Stimulated activated naive CD8-positive, alpha-beta T cell treated with anti-CD3 and anti-CD28 coated beads, Interleukin-15, Interleukin-2, amounts not matched to agents 100 ng/mL and 50 ng/mL, for 24 hours (primary cell): Measurements from ENCODE around the gene C1QL1.

Source experiments
- H3K27ac Mint-ChIP-seq: one replicate; pipeline ENCODE4 v1.8.0; 2021; ENCODE audit warnings: mild to moderate bottlenecking, mixed read lengths
- H3K27me3 Mint-ChIP-seq: one replicate; pipeline ENCODE4 v1.8.0; 2021; ENCODE audit warnings: mixed read lengths
- H3K36me3 Mint-ChIP-seq: one replicate; pipeline ENCODE4 v1.8.0; 2021; ENCODE audit warnings: low read depth, mixed read lengths
- H3K4me1 Mint-ChIP-seq: one replicate; pipeline ENCODE4 v1.8.0; 2021; ENCODE audit warnings: low read depth, mixed read lengths
- H3K4me3 Mint-ChIP-seq: one replicate; pipeline ENCODE4 v1.8.0; 2021; ENCODE audit warnings: mild to moderate bottlenecking, mixed read lengths
- H3K9me3 Mint-ChIP-seq: one replicate; pipeline ENCODE4 v1.8.0; 2021; ENCODE audit warnings: mixed read lengths

C1QL1 gene

GRCh38 chr17:44920565-44920940, 47.5 kb downstream of the C1QL1 start:
- no peak overlapping the region for H3K27ac Mint-ChIP-seq
- H3K36me3 Mint-ChIP-seq = peaks cover 1% of the 10 kb centered on the region
- H3K4me3 Mint-ChIP-seq = no peak overlapping the region
- peaks cover 7% of the 10 kb centered on the region for H3K4me1 Mint-ChIP-seq
- H3K27me3 Mint-ChIP-seq = peaks cover 4% of the 10 kb centered on the region
- H3K9me3 Mint-ChIP-seq = no peaks in the 10 kb centered on the region

- no peaks in the 10 kb centered on the region for H3K36me3 Mint-ChIP-seq
- H3K9me3 Mint-ChIP-seq = no peaks in the 10 kb centered on the region
- peaks cover 7% of the 10 kb centered on the region for H3K4me1 Mint-ChIP-seq
Measured at GRCh38 chr17:44919885-44920564, 48.1 kb downstream of the C1QL1 start.

GRCh38 chr17:44919411-44919810, 48.7 kb downstream of the C1QL1 start:
- H3K4me1 Mint-ChIP-seq = peaks cover 7% of the 10 kb centered on the region
- no peaks in the 10 kb centered on the region for H3K9me3 Mint-ChIP-seq
- H3K27me3 Mint-ChIP-seq = peaks cover 11% of the 10 kb centered on the region
- H3K4me3 Mint-ChIP-seq = no peak overlapping the region
- no peak overlapping the region for H3K27ac Mint-ChIP-seq
- H3K36me3 Mint-ChIP-seq = no peaks in the 10 kb centered on the region

More at GRCh38 chr17:44919885-44920564, 48.1 kb downstream of the C1QL1 start:
- Mint-ChIP-seq H3K27me3 (peaks cover 4% of the 10 kb centered on the region), H3K27ac (no peak overlapping the region), H3K4me3 (no peak overlapping the region)

GRCh38 chr17:44918006-44918405, 50.1 kb downstream of the C1QL1 start:
- H3K27me3 Mint-ChIP-seq = peaks cover 21% of the 10 kb centered on the region
- H3K9me3 Mint-ChIP-seq = no peaks in the 10 kb centered on the region
- H3K4me3 Mint-ChIP-seq = no peak overlapping the region
- no peak overlapping the region for H3K27ac Mint-ChIP-seq
- H3K36me3 Mint-ChIP-seq = no peaks in the 10 kb centered on the region
- peaks cover 7% of the 10 kb centered on the region for H3K4me1 Mint-ChIP-seq

GRCh38 chr17:44917456-44917855, 50.6 kb downstream of the C1QL1 start:
- Mint-ChIP-seq H3K9me3 (no peaks in the 10 kb centered on the region), H3K27ac (no peak overlapping the region), H3K27me3 (peaks cover 26% of the 10 kb centered on the region), H3K4me3 (no peak overlapping the region), H3K4me1 (peaks cover 7% of the 10 kb centered on the region), H3K36me3 (no peaks in the 10 kb centered on the region)

GRCh38 chr17:44916781-44917241, 51.3 kb downstream of the C1QL1 start:
- peaks cover 7% of the 10 kb centered on the region for H3K4me1 Mint-ChIP-seq
- H3K27me3 Mint-ChIP-seq = peaks cover 28% of the 10 kb centered on the region
- H3K27ac Mint-ChIP-seq = no peak overlapping the region
- H3K9me3 Mint-ChIP-seq = no peaks in the 10 kb centered on the region
- H3K36me3 Mint-ChIP-seq = no peaks in the 10 kb centered on the region
- H3K4me3 Mint-ChIP-seq = no peak overlapping the region

- H3K4me1 Mint-ChIP-seq = peaks cover 7% of the 10 kb centered on the region
- no peaks in the 10 kb centered on the region for H3K36me3 Mint-ChIP-seq
- H3K4me3 Mint-ChIP-seq = no peak overlapping the region
- peaks cover 28% of the 10 kb centered on the region for H3K27me3 Mint-ChIP-seq
- H3K27ac Mint-ChIP-seq = no peak overlapping the region
- no peaks in the 10 kb centered on the region for H3K9me3 Mint-ChIP-seq
Measured at GRCh38 chr17:44915862-44916780, 52.0 kb downstream of the C1QL1 start.

- no peak within 1 kb of the TSS for H3K4me3 Mint-ChIP-seq
- H3K27ac Mint-ChIP-seq = no peak within 1 kb of the TSS
- no peaks in the 10 kb centered on the region for H3K36me3 Mint-ChIP-seq
- no peaks in the 10 kb centered on the region for H3K9me3 Mint-ChIP-seq
- peaks cover 2% of the 10 kb centered on the region for H3K4me1 Mint-ChIP-seq
- peaks cover 32% of the 10 kb centered on the region for H3K27me3 Mint-ChIP-seq
Measured at GRCh38 chr17:44915321-44915726, 52.8 kb downstream of the C1QL1 start, which contains the start of gene GFAP. TSS of gene GFAP (minus strand) at chr17:44915500. CDS start at chr17:44915486, 14 bp downstream.

- Mint-ChIP-seq H3K4me3 (no peak overlapping the region), H3K27ac (no peak overlapping the region), H3K27me3 (peaks cover 32% of the 10 kb centered on the region), H3K36me3 (no peaks in the 10 kb centered on the region), H3K9me3 (no peaks in the 10 kb centered on the region), H3K4me1 (no peaks in the 10 kb centered on the region)
Measured at GRCh38 chr17:44914698-44915271, 53.3 kb downstream of the C1QL1 start.

- Mint-ChIP-seq H3K27ac (no peak overlapping the region), H3K27me3 (peaks cover 32% of the 10 kb centered on the region), H3K4me1 (no peaks in the 10 kb centered on the region), H3K36me3 (no peaks in the 10 kb centered on the region), H3K9me3 (no peaks in the 10 kb centered on the region), H3K4me3 (no peak overlapping the region)
Measured at GRCh38 chr17:44914148-44914547, 54.0 kb downstream of the C1QL1 start.

- Mint-ChIP-seq H3K9me3 (no peaks in the 10 kb centered on the region), H3K27ac (no peak overlapping the region), H3K4me1 (no peaks in the 10 kb centered on the region), H3K36me3 (no peaks in the 10 kb centered on the region), H3K27me3 (peaks cover 35% of the 10 kb centered on the region), H3K4me3 (no peak overlapping the region)
Measured at GRCh38 chr17:44913676-44914075, 54.4 kb downstream of the C1QL1 start.

- no peaks in the 10 kb centered on the region for H3K4me1 Mint-ChIP-seq
- no peaks in the 10 kb centered on the region for H3K9me3 Mint-ChIP-seq
- no peaks in the 10 kb centered on the region for H3K36me3 Mint-ChIP-seq
- H3K27ac Mint-ChIP-seq = no peak overlapping the region
- no peak overlapping the region for H3K4me3 Mint-ChIP-seq
- peaks cover 37% of the 10 kb centered on the region for H3K27me3 Mint-ChIP-seq
Measured at GRCh38 chr17:44912763-44913544, 55.1 kb downstream of the C1QL1 start.

- Mint-ChIP-seq H3K4me3 (no peak overlapping the region), H3K36me3 (no peaks in the 10 kb centered on the region), H3K9me3 (no peaks in the 10 kb centered on the region), H3K4me1 (no peaks in the 10 kb centered on the region), H3K27me3 (peaks cover 37% of the 10 kb centered on the region), H3K27ac (no peak overlapping the region)
Measured at GRCh38 chr17:44911133-44912001, 56.7 kb downstream of the C1QL1 start.
